ENCODE data around the gene LUZP1.
A peak's percentile ranks its signal among the peaks of the same experiment; 100 is the strongest.
"Not testable (repeated sequence)": the region's sequence is repeated elsewhere in the genome, so short reads cannot be mapped to it uniquely, and the experiment has no call there.

Gene LUZP1

DNA sequence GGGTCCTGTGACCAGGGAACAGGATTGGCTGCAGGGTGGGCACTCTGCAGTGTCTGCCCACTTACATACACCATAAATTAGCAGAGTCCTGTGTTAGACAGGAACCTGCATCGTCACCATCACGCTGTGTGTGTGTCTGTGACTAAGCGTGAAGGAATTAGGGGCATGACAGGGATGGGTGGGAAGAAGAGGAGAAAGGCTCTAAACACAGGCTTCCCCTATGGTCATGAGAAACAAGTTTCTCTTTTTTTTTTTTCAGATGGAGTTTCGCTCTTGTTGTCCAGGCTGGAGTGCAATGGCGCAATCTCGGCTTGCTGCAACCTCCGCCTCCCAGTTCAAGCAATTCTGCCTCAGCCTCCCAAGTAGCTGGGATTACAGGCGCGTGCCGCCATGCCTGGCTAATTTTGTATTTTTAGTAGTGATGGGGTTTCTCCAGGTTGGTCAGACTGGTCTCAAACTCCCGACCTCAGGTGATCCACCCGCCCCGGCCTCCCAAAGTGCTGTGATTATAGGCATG, 20.3 kb upstream of the LUZP1 start:
- not testable (repeated sequence) for DNase-seq (ENCODE audit: low spot score)

DNA sequence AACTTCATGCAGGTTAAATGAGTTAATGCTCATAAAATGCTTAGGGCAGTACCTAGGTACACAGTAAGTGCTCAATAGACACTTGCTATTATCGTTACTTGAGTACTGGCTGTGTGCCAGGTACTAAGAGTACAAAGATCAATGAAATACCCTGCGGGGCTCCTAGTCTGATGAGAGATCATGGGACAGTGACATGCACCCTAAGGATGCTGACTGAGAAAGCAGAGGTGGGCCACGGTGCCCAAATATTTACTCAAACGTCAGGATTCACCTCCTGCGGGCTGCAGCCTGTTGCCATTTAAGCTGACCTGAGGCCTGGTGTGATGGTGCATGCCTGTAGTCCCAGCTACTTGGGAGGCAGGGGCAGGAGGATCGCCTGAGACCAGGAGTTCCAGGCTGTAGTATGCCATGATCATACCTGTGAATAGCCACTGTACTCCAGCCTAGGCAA, 19.8 kb upstream of the LUZP1 start:
- no peak for DNase-seq (ENCODE audit: low spot score)

DNA sequence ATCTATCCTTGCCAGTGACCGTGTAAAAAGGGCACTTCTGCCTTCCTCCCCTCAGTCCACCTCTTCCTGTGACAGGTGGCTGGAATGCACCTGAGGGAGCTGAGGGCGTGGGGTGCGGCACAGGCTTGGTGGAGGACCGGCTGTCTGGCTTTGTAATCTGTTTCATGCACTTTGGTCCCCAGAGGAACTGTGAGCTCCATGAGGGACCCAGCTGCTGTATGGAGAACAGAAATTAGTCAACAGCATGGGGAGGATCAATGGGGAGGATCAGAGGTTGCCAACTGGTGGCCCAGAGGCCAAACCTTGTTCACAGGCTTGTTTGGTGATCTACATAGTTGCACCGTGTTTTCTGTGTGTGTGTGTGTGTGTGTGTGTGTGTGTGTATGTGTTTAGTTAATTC, 19.0 kb upstream of the LUZP1 start:
- no peak for DNase-seq (ENCODE audit: low spot score)

DNA sequence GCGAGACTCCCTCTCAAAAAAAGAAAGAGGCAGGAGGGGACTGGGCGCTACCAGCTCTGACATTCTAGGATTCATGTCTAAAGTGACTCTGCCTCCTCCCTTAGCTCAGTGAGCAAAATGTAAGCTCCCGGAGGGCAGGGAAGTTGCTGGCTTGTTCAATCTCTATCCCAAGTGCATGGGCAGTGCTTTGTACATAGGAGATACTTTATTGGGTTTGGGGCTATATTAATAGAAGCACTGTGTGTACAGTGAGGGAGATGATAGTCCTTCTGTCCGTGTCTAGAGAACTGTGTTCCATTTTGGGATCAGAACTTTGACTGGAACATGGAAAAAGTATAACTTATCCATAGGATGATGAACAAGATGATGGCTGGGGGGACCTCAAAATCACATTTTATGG, 16.7 kb upstream of the LUZP1 start:
- DNase-seq (ENCODE audit: low spot score), result no peak

DNA sequence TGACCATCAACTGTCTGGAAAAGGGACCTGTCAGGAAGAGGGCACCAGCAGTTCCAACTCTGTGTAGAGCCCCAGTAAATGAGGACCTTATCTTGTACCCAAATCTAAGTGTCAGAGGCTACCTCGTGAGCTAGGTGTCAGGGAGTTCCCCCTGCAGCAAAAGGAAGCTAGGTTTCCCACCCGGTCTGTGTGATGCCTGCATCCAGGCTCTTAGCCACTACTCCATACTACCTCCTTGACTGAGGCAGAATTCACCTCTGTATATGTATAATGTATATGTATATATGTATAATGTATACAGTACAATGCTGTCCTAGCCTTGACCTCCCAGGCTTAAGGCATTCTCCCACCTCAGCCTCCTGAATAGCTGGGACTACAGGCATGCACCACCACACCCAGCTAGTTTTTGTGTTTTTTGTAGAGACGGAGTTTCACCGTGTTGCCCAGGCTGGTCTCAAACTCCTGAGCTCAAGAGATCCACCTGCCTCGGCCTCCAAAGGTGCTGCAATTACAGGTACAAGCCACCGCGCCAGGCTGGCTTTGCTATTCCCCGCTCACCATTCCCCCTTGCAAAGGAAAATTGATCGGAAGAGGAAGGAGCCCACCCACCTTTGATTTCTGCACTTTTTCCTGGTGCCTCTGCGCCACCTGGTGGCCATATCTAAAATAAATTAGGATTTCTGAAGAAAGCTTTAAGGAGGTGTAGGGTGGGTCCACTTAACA, 15.7 kb upstream of the LUZP1 start:
- peak; percentile 91 for DNase-seq (ENCODE audit: low spot score)

DNA sequence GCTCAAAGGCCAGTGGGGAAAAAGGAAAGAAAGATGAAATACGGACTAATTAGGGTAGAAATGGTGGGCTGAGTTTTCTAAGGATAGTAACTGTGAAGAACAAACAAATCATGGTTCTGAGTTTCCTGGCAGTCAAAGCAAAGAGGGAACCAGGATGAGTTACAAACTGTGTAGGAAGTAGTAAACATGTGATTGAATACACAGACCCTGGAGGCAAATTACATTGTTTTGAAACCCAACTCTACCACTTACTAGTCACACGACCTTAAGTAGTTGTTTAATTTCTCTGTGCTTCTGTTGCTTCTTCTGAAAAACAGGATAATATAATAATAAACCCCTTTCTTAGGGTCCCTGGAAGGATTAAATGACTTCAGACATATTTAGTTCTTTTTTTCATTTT, 11.2 kb upstream of the LUZP1 start:
- no peak for DNase-seq (ENCODE audit: low spot score)

DNA sequence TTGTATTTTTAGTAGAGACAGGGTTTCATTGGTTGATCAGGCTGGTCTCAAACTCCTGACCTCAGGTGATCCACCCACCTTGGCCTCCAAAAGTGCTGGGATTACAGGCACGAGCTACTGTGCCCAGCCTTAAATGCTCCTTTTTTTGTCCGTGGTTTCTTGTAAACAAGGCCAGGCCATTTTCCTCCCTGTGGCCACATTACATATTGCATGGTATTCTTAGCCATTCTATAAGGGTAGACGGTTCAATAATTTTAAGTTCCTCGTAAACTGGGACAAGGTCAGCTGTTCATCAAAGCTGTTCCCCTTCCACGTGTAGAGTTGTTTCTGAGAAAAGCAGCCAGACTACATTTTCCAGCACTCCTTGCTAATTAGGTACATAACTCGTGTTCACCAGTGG, 10.3 kb upstream of the LUZP1 start:
- peak; percentile 30 for DNase-seq (ENCODE audit: low spot score)

DNA sequence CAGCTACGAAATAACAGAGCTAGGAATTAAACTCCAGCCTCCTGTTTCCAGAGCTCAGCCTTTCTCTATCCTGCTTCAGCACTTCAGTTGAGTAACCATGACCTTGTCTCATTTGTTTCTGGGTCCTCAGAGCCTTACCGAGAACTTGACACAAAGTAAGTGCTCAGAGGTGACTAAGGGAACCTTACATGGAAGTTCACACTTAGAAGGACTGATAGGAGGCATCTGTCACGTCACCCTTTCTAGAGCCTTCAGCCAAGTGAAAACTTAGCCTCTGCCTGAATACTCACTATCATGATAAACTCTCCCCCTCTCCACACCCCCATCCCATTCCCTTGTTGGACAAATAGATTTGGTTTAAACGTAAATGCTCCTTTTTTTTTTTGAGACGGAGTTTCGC, 9.8 kb upstream of the LUZP1 start:
- DNase-seq (ENCODE audit: low spot score), result no peak

DNA sequence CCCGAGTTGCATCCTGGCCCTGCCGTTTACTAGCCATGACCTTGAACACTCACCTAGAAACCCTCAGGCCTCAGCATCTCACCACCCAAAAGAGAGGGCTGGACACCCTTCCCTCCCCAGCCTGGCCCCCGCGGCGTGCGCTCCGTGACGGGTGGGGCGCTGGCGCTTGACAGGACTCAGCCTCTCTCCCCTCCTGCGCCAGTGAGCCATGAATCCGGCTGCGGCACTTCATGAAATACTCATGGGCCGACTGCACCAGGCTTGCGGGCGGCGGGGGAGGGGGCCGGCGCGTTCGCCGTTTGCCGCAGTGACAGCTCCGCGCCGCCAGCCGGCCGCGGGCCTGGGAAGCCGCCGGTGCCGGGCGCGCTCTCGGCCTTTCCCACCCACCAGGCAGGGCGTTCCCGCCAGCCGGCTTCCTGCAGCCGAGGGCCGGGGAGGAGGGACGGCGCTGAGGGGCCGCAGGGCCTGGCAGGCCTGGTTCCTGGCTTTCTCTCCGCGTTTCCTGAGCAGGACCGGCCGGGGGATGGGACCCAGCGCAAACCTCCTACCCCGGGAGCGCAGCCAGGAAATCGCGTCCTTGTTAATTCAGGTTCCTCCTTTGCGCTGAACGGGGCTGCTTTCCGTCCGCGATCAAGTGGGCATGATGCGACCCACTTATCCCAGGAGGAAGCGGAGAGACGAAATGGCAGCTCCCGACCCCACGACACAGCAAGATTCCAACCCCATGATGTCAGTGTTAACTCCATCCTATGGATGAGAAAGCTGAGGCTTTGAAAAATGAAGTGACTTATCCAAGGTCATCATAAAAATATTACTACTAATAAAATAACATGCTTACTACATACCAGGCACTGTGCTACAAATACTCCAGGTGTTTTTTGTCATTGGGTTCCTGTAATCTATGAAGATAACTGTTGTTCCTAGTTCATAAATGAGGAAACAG, 9.1 kb upstream of the LUZP1 start:
- DNase-seq (ENCODE audit: low spot score), result peak; percentile 95

DNA sequence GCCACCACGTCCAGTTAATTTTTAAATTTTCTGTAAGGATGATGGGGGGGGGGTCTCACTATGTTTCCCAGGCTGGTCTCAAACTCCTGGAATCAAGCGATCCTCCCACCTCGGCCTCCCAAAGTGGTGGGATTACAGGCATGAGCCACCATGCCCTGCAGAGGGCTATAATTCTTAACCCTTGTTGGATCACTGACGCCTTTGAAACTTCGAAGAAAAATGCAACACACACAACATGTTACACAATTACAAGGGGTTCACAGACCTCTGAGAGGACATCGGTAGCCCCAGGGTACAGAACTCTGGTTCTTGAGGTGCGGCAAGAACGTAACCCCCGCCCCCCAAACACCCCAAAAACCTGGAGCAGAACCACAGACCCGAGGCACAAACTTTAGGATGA, 8.4 kb upstream of the LUZP1 start:
- no peak for DNase-seq (ENCODE audit: low spot score)

DNA sequence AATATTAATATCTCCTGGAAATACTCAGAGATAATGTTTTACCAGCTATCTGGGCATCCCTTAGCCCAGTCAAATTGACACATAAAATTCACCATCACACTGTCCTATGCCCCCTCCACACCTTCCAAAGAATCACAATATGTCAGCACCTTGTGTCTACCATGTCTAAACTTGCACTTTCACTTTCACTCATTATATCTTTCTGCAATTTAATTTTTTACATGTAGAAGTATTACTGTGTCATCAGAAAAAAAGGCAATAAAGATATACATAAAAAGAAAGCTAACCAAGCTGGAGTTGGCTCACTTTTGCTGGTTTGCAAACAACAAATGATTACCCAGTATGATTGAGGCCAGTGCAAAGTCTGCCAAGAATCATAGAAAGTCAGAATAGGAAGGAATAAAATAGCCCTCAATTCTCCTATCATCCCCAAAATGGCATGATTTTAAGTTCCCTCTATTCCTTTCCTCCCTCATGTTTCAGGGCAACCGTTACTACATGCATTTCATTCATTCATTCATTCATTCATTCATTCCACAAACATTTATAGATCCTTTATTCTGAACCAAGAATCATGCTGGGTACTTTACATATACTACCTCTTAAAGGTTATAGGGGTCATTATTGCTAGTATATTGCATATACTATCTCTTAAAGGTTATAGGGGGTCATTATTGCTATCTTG, 5.9 kb upstream of the LUZP1 start:
- DNase-seq (ENCODE audit: low spot score), result no peak

DNA sequence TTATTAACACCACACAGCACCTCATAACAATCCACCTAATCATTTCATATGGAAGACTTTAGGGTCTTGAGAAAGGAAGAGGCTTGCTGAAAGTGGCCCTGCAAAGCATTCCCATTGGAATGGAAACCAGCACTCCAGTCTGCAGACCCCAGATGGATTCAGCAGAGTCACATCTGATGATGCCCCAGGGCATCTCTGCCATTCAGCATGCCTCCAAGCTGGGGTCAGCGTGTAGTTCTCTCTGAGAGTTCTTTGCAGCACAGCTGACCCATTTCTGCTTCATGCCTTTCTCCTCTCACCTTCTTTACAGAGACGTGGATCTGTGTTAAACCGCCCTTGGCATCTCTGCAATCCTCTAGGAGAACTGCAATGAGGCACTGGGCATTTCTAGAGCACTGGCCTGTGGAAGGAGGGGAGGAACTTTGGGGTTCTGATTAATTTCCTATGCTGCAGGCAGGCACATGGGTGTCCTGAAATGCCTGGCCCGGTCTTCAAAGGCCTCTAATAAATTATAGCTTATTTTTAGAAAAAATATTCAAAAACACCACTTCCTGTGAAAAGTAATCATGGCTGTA, 2.6 kb upstream of the LUZP1 start:
- no peak for DNase-seq (ENCODE audit: low spot score)

DNA sequence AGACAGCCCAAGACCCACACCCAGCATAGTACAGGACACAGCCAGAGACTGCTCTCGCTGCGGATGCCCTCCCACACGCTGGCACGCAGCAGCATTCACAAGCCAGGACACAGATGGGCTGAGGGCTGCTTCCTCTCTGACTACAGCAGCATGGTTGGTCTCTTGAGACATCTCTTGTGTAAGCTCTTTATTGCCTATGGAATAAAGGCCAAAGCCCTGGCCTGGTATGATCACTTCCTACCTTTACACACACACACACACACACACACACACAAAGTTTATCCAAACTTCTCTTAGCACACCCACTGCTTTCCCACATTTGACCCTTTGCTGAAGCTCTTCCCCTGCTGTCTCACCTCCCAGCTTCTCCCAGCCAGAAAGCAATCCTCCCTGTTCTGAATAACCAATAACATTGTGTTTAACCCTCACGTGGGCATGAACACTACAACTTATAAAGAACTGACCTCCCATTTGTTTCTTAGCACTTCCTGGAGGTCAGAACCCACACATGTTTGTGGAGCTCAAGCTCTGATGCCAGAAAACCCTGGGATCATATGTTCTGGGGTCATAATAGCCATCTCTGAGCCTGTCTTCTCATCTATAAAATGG, 1.2 kb upstream of the LUZP1 start:
- DNase-seq (ENCODE audit: low spot score), result no peak

DNA sequence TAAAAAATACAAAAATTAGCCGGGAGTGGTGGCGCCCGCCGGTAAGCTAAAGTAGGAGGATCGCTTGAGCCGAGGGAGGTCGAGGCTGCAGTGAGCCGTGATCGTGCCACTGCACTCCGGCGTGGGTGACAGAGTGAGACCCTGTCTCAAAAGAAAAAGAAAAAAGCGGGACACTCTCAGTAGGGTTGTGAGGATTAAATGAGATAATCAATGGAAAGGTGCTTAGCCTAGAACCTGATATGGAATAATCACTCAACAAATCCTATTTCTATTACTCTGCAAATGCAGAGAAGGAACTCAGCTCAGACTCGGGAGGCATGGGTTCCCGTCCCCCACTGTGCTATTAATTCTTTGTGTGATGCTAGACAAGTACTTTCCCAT, 529 bp upstream of the LUZP1 start:
- DNase-seq (ENCODE audit: low spot score), result no peak

DNA sequence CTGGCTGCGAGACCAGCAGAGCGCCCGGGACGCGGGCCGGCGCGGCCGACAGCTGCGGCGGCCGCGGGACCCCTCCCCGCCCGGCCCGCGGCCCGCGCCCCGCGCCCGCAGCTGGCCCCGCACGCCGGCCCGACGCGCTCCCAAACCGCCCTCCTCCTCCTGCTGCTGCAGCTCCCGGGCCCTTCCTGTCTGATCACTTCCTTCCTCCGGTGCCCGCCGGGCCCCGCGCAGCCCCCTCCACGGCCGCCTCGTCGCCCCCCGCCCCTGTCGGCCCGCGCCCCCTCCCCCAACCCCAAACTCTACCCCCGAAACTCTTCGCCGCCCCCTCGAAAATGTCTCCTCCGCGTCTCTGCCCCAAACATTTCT, 594 bp downstream of the LUZP1 start:
- DNase-seq (ENCODE audit: low spot score), result no peak

DNA sequence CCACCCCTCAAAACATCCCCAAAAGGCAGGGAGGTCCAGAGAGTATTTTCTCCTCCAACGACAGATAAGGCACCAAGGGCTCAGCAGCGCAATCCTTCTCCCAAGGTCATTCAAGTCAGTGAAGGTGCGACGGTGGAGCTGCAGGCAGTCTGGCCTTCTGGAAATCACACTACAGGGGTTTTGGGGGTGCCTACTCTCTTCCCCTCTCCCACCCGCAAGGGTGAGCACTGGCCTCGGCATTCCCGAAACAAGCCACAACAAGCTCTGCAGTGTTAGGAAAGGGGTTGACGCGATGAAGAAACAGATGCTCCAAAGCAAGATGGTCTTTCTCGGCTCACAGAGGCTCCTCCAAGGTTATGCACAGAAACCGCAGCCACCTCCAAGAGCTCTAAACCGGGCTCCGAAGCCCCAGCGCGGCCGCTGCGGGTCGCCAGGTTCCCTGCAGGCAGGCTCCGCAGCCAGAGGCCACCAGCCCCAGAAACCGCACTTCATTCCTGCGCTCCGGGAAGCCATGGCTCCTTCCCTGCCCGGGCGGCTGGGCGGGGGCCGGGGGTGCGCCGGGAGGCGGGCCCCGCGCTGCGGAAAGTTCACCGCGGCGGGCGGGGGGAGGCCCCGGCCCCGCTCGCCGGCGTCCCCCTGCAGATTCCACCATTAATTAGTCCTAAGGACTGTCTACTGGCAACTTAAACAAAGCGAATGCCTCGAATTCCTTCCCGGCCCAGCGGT, 1.1 kb downstream of the LUZP1 start:
- peak; percentile 88 for DNase-seq (ENCODE audit: low spot score)

DNA sequence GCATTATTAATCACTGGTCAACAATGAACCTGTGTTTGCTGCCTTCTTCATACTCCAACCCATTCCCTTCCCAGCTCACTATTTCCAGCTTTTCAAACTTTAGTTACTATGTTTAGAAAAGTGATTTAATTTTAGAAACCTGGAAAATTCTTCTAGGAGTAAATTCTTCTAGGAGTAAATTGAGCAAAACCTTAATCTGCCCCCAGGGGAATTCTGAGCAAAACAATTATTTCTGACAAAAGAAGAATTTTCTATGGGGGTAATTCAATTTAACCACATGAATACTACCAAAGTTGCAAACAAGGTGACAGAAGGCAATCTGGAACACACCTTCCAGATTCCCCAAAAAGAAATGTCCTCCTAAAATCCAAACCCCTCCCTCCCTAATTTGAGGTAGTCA, 1.8 kb downstream of the LUZP1 start:
- no peak for DNase-seq (ENCODE audit: low spot score)

DNA sequence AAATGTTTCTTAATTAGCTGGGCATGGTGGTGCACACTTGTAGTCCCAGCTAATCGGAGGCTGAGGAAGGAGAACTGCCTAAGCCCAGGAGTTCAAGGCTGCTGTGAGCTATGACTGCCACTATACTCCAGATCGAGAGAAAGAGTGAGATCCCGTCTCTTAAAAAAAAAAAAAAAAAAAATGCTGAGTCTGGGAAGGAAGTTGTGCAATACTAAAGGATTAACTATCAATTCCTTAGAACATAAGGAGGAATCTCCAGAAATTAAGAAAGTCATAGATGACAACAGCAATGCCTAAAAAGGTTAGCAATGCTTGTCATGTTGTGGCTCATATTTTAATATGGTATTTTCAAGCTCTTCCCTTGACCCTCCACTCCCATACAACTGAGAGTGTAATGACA, 5.3 kb downstream of the LUZP1 start:
- DNase-seq (ENCODE audit: low spot score), result no peak

DNA sequence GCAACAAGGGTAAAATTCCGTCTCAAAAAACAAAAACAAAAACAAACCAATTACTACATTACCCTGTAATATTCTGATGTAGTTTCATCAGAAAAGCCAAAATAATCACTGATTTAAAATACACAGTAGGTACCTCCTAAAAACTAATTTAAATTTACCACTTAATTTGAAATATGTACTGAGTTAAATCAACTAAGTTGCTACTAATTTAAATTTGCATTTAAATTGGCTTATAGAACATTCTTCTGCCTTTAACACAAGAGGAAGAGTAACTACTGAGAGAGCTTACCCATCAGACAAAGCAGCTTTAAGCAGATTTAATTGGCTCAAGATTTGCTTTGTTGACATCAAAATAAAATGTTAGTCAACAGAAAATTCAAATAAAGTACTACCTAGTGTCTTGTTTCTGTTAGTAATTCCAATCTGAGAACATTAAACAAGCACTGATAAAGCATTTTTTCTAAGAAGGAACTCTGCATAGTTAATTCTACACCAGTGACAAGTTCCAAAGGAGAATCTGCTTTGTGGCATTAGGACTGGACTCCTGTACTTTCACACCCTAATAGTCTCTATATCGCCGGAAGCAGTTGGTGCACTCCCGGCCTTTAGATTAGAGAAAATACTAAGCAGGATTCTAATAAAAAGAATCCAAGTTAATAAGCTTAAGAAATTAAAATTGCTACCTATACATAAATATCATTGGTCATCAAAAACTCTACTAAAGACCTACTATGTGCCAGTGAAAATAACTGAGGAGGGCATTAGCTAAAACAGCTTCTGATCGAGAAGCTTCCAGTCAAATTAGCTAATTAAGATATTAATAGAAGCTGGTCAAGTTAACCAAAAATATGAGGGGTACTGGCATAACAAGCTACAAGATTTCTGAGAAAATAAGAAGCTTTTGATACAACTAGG, 8.4 kb downstream of the LUZP1 start:
- DNase-seq (ENCODE audit: low spot score), result no peak

DNA sequence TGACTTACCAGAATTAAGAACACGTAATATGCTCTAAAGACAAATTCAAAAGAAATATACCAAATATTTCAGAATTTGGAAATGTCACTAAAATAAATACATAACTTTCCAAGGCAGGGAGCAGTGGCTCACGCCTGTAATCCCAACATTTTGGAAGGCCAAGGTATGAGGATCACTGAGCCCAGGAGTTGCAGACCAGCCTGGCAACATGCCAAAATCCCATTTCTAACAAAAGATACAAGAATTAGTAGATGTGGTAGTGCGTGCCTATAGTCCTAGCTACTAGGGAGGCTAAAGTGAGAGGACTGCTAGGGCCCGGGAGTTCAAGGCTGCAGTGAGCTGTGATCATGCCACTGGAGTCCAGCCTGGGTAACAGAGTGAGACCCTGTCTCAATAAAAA, 11.7 kb downstream of the LUZP1 start:
- no peak for DNase-seq (ENCODE audit: low spot score)
